ENCODE results near the gene SRGAP3.
"Not testable (repeated sequence)": the region's sequence is repeated elsewhere in the genome, so short reads cannot be mapped to it uniquely, and the experiment has no call there.

DNA sequence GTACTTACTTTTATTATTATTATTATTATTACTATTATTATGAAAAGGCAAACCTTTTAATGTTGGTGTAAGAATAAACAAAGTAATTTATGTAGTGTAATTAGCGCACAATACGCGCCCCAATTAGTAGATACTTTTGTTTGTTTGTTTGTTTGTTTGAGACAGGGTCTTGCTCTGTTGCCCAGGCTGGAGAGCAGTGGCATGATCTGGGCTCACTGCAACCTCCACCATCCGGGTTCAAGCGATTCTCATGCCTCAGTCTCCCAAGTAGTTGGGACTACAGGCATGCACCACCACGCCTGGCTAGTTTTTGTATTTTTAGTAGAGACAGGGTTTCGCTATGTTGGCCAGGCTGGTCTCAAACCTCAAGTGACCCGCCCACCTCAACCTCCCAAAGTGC lies 32.1 kb upstream of the SRGAP3 start:
- not testable (repeated sequence) for TF ChIP-seq CTCF (conservative IDR thresholded peaks at IDR 0.05); ZFX (IDR thresholded peaks at IDR 0.05)

Data from C4-2B (cell line).